OCI-LY3 (cell line): ENCODE data around the gene CERKL.

Experiments
- CTCF ChIP-seq: fragments of 200-600, 300-600 bp; sonication (generic); IDR thresholded peaks from 2 replicates; pipeline ENCODE4 v1.5.1; 2014; ENCODE audit warnings: antibody characterized with exemption, low read length, low read depth
- EZH2phosphoT487 ChIP-seq: fragments of 200-600 bp; shearing (Covaris generic); IDR thresholded peaks from 2 replicates; pipeline ENCODE4 v1.6.1; 2018; ENCODE audit warnings: antibody characterized with exemption, mixed run types, low read depth

- TF ChIP-seq CTCF (no peak), EZH2phosphoT487 (no peak)
Measured at GRCh38 chr2:181660181-181660580, 3.3 kb upstream of the CERKL start.
